Measurements from ENCODE around the gene FGFR2.

DNA sequence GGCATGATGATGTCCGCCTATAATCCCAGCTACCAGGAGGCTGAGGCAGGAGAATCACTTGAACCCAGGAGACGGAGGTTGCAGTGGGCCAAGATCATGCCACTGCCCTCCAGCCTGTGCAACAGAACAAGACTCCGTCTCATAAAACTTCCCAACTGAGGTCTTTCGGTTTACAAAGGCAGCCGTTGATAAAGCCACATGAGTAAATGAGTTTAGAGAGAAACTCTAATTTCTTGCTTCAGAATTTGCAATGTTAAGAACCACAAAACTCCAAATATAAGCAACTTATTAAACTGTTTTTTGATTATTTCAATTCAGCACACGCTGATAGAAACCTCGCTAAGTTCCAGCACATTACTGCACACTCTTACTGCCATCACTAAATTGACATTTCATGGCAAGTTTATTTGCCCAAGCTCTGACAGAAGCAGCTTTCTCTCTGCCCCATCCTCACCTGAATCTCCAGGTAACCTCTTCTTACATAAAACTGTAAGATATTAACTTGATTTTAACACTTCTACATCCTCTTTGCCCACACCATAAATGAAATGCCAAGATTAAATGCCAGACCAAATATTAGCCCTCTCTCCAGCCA, 67.7 kb downstream of the FGFR2 start:
- TF ChIP-seq, protein P1, sequence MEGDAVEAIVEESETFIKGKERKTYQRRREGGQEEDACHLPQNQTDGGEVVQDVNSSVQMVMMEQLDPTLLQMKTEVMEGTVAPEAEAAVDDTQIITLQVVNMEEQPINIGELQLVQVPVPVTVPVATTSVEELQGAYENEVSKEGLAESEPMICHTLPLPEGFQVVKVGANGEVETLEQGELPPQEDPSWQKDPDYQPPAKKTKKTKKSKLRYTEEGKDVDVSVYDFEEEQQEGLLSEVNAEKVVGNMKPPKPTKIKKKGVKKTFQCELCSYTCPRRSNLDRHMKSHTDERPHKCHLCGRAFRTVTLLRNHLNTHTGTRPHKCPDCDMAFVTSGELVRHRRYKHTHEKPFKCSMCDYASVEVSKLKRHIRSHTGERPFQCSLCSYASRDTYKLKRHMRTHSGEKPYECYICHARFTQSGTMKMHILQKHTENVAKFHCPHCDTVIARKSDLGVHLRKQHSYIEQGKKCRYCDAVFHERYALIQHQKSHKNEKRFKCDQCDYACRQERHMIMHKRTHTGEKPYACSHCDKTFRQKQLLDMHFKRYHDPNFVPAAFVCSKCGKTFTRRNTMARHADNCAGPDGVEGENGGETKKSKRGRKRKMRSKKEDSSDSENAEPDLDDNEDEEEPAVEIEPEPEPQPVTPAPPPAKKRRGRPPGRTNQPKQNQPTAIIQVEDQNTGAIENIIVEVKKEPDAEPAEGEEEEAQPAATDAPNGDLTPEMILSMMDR (conservative IDR thresholded peaks at IDR 0.05) = no peak
- no peak for TF ChIP-seq ZFX (IDR thresholded peaks at IDR 0.05)

Data from C4-2B (cell line).